Mucosa of stomach (tissue), 1 donor: ENCODE results near the gene GNG3.
"Not testable (repeated sequence)": the region's sequence is repeated elsewhere in the genome, so short reads cannot be mapped to it uniquely, and the experiment has no call there.

Experiments used
- H3K27me3 ChIP-seq: one replicate; pipeline ENCODE4 v1.7.0; 2013; ENCODE audit warnings: mild to moderate bottlenecking, low read length; ENCODE audit not compliant: control insufficient read depth, insufficient read depth
- H3K36me3 ChIP-seq: one replicate; pipeline ENCODE4 v1.7.0; 2013; ENCODE audit warnings: low read length; ENCODE audit not compliant: control insufficient read depth, insufficient read depth
- H3K4me1 ChIP-seq: one replicate; pipeline ENCODE4 v1.7.0; 2013; ENCODE audit warnings: mild to moderate bottlenecking, low read length; ENCODE audit not compliant: control insufficient read depth, insufficient read depth
- H3K4me3 ChIP-seq: one replicate; pipeline ENCODE4 v1.7.0; 2013; ENCODE audit warnings: low read length
- H3K9ac ChIP-seq: one replicate; pipeline ENCODE4 v1.7.0; 2013; ENCODE audit warnings: mild to moderate bottlenecking, low read length, moderate library complexity
- H3K9me3 ChIP-seq: one replicate; pipeline ENCODE4 v1.7.0; 2013; ENCODE audit warnings: mild to moderate bottlenecking, low read length, moderate library complexity; ENCODE audit not compliant: control insufficient read depth
- donor health status: Pancreatic carcinoma.

GNG3 gene

DNA sequence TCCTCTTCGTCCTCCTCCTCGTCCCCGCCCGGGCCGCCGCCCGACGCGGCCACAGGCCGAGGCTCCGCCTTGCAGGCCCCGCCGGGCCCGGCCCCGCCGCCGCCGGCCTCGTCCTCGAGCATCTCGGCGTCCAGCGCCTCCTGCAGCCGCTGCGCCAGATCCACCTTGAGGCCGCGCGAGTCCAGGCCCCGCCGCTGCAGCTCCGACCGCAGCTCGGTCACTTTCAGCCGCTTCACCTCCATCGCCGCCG, 19.4 kb downstream of the GNG3 start:
- H3K9me3 ChIP-seq = no peaks in the 10 kb centered on the region

DNA sequence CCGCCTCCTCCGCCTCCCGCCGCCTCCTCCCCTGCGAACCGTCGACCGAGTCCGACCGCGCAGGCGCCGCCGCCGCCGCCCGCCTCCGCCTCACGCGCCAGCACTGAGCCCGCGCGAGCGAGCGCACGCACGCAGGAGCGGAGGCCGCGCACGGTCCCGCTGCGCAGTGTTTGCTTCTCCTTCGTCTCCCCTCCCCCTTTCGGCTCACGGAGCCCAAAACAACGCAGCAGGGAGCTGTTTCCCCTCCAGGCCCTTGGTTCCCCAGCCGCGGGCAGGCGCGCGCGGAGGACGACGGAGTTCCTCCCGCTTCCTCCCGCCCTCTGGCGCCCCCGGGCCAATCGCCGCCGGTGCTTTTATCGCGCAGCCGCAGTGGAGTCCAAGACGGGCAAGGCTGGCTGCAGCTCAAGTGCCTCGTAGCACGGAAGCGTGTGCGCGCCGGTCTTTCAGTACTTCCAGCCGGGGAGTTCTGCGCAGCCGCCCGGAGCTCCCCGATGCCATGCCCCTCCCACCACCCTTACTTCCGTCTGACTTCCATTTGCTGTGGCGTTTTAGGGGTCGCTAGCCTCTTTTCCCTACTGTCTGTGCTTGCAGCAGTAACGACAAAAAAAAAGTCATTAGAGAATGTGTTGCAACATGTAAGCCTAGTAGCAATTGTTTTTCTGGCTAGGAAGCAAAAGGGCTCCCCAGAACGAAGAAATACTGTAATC, 19.8 kb downstream of the GNG3 start, which contains the start of gene HNRNPUL2:
TSS of gene HNRNPUL2 (minus strand) at position 293 of the 707 bp plus-strand sequence. CDS start 301 bp downstream, outside the sequence.
- Histone ChIP-seq H3K27me3 (no peaks in the 10 kb centered on the region), H3K9ac (peak within 1 kb of the TSS; percentile 73), H3K36me3 (peaks cover 13% of the 10 kb centered on the region), H3K4me3 (peak within 1 kb of the TSS; percentile 98), H3K4me1 (peaks cover 16% of the 10 kb centered on the region), H3K9me3 (no peaks in the 10 kb centered on the region)

More for the DNA sequence above, 19.4 kb downstream of the GNG3 start:
- no peaks in the 10 kb centered on the region for H3K27me3 ChIP-seq
- peaks cover 17% of the 10 kb centered on the region for H3K36me3 ChIP-seq
- H3K4me1 ChIP-seq = peaks cover 16% of the 10 kb centered on the region
- peak overlapping the region; percentile 98 for H3K4me3 ChIP-seq
- H3K9ac ChIP-seq = peak overlapping the region; percentile 73

GRCh38 chr11:62727872-62728170, 20.3 kb downstream of the GNG3 start:
- Histone ChIP-seq H3K36me3 (peaks cover 10% of the 10 kb centered on the region), H3K4me1 (peaks cover 16% of the 10 kb centered on the region), H3K27me3 (no peaks in the 10 kb centered on the region), H3K9me3 (no peaks in the 10 kb centered on the region), H3K9ac (peak overlapping the region; percentile 73), H3K4me3 (peak overlapping the region; percentile 98)

DNA sequence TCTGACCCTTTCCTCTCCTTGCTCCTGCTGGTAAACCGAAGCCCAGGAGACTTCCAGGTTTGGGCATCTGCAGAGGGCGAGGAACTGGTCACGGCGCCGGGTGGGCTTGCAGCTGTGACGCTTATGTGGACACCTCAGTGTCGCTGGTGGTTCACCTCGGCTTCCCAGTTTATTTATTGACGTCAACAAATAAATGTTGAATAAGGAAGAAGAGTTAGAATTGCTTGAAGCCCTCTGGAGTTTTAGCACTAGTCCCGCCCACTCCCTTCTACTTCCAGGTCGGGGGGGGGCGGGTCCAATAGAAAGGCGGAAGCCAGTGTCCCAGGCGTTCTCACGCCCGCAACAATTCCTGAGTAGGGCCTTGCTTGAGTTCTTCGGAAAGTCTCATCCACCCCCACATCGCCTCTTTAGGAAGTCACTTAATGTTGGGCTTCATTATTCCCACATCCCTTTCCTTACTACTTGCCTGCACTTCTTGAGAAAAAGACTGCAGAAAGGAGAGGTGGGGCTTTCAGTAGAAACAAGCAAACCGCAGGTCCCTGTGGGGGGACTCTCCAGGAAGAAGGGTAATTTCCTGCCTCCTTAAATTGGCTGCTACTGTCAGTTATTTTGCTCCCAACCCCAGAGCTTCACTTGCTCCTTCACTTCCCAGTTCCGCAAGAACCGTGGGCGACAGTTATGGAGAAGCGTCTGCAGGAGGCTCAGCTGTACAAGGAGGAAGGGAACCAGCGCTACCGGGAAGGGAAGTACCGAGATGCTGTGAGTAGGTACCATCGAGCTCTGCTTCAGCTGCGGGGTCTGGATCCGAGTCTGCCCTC, 20.9 kb downstream of the GNG3 start, which contains the start of gene TTC9C:
TSS of gene TTC9C (plus strand) at position 316 of the 818 bp plus-strand sequence. CDS start at position 679, 363 bp downstream.
- Histone ChIP-seq H3K27me3 (no peaks in the 10 kb centered on the region), H3K4me3 (peak within 1 kb of the TSS; percentile 98), H3K9me3 (no peaks in the 10 kb centered on the region), H3K36me3 (peaks cover 8% of the 10 kb centered on the region), H3K9ac (peak within 1 kb of the TSS; percentile 73), H3K4me1 (peaks cover 16% of the 10 kb centered on the region)

DNA sequence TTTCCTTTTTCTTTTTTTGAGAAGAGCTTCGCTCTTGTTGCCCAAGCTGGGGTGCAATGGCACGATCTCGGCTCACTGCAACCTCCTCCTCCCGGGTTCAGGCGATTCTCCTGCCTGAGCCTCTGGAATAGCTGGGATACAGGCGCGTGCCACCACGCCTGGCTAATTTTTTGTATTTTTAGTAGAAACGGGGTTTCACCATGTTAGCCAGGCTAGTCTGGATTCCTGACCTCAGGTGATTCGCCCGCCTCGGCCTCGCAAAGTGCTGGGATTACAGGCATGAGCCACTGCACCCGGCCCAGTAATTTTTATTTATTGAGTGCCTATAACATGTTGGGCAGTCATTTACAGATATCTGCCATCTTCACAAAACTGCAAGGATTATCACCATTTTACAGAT, 22.6 kb downstream of the GNG3 start:
- not testable (repeated sequence) for H3K27me3 ChIP-seq, H3K9ac ChIP-seq, H3K4me1 ChIP-seq, H3K36me3 ChIP-seq, H3K9me3 ChIP-seq
- H3K4me3 ChIP-seq = peak overlapping the region; percentile 9

- no peaks in the 10 kb centered on the region for H3K9me3 ChIP-seq
- H3K27me3 ChIP-seq = no peaks in the 10 kb centered on the region
- no peaks in the 10 kb centered on the region for H3K36me3 ChIP-seq
- no peak overlapping the region for H3K9ac ChIP-seq
- peaks cover 5% of the 10 kb centered on the region for H3K4me1 ChIP-seq
- no peak overlapping the region for H3K4me3 ChIP-seq
These were observed 25.4 kb downstream of the GNG3 start for GRCh38 chr11:62732830-62733229.

DNA sequence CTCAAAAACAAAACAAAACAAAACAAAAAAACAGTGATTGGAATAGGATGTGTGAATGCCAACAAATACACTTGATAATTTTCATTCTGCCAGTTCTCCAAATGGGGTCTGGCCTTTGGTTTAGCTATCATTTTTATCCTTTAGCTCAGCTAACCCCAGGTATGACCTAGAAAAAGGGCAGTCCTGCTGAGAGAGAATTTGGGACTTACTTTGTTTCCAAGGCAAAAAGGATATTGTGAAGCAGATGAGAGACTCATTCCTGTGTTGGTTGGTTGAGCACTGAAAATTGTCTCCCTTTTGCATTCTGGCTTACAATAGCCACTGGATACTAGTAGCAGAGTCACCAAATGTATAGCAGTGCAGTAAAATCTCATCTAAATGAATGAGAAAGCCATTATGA, 29.7 kb downstream of the GNG3 start:
- Histone ChIP-seq H3K4me3 (no peak overlapping the region), H3K36me3 (peaks cover 7% of the 10 kb centered on the region), H3K9ac (no peak overlapping the region), H3K27me3 (no peaks in the 10 kb centered on the region), H3K9me3 (no peaks in the 10 kb centered on the region), H3K4me1 (no peaks in the 10 kb centered on the region)

GRCh38 chr11:62747475-62748160, 40.1 kb downstream of the GNG3 start:
- no peaks in the 10 kb centered on the region for H3K9me3 ChIP-seq

DNA sequence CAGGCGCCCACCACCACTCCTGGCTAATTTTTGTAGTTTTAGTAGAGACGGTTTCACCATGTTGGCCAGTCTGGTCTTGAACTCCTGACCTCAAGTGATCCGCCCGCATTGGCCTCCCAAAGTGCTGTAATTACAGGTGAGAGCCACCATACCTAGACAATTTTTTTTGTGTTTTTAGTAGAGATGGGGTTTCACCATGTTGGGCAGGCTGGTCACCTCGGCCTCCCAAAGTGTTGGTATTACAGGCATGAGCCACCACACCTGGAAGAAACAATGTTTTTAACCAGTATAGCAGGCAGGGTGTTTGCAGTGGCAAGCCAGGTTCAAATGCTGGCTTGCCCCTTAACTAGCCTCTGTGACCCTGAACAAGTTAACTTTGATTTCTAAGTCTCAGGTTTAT, 42.5 kb downstream of the GNG3 start:
- not testable (repeated sequence) for H3K27me3 ChIP-seq, H3K4me3 ChIP-seq, H3K36me3 ChIP-seq, H3K9me3 ChIP-seq
- Histone ChIP-seq H3K4me1 (peaks cover 34% of the 10 kb centered on the region), H3K9ac (peak overlapping the region; percentile 28)

More at GRCh38 chr11:62747475-62748160, 40.1 kb downstream of the GNG3 start:
- H3K9ac ChIP-seq = no peak overlapping the region
- no peak overlapping the region for H3K4me3 ChIP-seq
- H3K36me3 ChIP-seq = no peaks in the 10 kb centered on the region
- H3K27me3 ChIP-seq = no peaks in the 10 kb centered on the region
- peaks cover 25% of the 10 kb centered on the region for H3K4me1 ChIP-seq

DNA sequence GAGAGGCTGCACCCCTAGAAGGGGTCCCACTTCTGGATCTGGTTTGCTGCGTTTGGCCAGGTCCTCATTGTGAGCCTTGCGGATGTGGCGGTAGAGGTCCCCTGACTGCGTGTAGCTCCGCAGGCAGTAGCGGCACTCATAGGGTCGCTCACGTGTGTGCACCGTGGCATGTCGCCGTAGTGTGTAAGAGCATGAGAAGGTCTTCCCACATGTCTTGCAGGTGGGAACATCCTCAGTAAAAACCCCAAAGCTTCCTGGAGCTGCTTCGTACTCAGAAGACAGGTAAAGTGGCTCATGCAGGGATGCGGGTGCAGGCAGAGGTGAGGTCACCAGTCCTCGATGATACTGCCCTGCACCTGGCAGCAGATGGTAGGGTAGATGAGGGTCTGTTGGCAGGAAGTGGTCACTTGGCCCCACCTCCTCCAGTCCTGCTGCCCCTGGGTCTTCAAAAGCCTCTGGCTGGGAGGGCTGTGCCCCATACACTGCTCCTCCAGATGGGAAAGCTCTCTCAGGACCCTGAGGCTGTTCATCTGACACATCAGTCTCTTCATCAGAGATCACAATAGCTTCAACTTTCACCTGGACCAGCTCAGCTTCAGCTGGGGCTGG, 44.8 kb downstream of the GNG3 start:
- Histone ChIP-seq H3K9me3 (no peaks in the 10 kb centered on the region), H3K36me3 (no peaks in the 10 kb centered on the region), H3K4me3 (no peak overlapping the region), H3K4me1 (peaks cover 34% of the 10 kb centered on the region), H3K27me3 (no peaks in the 10 kb centered on the region), H3K9ac (peak overlapping the region; percentile 67)

GRCh38 chr11:62752994-62753735, 45.7 kb downstream of the GNG3 start:
- peak overlapping the region; percentile 67 for H3K9ac ChIP-seq
- H3K27me3 ChIP-seq = no peaks in the 10 kb centered on the region
- H3K36me3 ChIP-seq = no peaks in the 10 kb centered on the region
- no peaks in the 10 kb centered on the region for H3K9me3 ChIP-seq
- H3K4me3 ChIP-seq = peak overlapping the region; percentile 57
- peaks cover 34% of the 10 kb centered on the region for H3K4me1 ChIP-seq
